ENCODE measurements around the gene OTUD7B. TPM values are rescaled to one million over a fixed set of nuclear protein-coding genes. Genes with fewer than 3 reads are reported as not detected.

The OTUD7B gene
- total and polyA plus RNA-seq, 12 donors, result 5.7 to 45.7 (median 19.8) TPM

DNA sequence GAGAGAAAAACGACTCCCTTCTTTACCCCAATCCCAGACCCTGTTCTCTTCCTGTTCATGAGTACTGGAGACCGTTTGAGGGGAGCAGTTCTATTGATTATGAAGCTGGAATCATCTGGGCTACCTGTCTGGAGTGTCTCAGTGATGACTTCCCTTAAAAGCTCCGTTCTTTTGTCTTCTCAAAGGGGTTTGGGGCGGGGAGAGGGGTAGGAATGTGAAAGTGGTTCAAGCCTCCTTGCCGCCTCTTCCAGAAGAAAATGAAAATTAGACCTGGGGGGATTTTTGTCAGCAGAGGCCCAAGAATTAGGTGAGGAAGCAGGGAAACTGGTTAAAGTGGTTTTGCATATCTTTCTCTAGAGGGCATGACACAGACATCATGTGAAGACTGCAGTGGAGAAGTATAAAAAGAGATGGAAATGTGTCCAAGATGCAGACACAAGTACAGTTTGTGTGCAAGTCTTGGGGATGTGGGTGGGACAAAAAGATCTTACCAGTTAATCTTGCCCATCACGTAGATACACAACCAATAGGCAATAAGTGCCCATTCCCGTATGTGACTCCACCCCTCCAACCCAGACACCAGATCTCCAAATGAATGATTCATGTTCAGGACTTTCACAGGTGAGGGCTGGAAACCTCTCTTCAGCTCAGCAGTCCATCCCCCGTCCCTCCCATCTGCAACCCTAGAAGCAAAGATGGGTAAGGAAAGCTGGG, 73.4 kb downstream of the OTUD7B start:
- TF ChIP-seq POLR2A (IDR thresholded peaks at IDR 0.05), result peak in 1 of 2 donors; percentile 70
- TF ChIP-seq, protein P1, sequence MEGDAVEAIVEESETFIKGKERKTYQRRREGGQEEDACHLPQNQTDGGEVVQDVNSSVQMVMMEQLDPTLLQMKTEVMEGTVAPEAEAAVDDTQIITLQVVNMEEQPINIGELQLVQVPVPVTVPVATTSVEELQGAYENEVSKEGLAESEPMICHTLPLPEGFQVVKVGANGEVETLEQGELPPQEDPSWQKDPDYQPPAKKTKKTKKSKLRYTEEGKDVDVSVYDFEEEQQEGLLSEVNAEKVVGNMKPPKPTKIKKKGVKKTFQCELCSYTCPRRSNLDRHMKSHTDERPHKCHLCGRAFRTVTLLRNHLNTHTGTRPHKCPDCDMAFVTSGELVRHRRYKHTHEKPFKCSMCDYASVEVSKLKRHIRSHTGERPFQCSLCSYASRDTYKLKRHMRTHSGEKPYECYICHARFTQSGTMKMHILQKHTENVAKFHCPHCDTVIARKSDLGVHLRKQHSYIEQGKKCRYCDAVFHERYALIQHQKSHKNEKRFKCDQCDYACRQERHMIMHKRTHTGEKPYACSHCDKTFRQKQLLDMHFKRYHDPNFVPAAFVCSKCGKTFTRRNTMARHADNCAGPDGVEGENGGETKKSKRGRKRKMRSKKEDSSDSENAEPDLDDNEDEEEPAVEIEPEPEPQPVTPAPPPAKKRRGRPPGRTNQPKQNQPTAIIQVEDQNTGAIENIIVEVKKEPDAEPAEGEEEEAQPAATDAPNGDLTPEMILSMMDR (IDR thresholded peaks at IDR 0.05), result no peak
- Histone ChIP-seq H3K27ac (peak overlapping the region; percentile 52 to 92 (median 61)), H3K4me3 (peak overlapping the region in 3 of 4 donors; percentile 43 to 89 (median 62)), H3K36me3 (replicated peaks in 1 of 2) (peaks cover 0 to 5% of the 10 kb centered on the region in 2 donors), H3K27me3 (no peaks in the 10 kb centered on the region), H3K4me1 (replicated peaks in 1 of 2) (peaks cover 33 to 46% of the 10 kb centered on the region in 2 donors), H3K9me3 (replicated peaks in 1 of 3) (no peaks in the 10 kb centered on the region)
- peak in 5 of 7 donors; percentile 43 to 79 (median 60) for DNase-seq
- intact Hi-C loops (cut with DNase I), result no loop called here
- 15 to 22% (median 19%) methylated on average over 8 of the region's 8 CpGs for WGBS, 4 donors

DNA sequence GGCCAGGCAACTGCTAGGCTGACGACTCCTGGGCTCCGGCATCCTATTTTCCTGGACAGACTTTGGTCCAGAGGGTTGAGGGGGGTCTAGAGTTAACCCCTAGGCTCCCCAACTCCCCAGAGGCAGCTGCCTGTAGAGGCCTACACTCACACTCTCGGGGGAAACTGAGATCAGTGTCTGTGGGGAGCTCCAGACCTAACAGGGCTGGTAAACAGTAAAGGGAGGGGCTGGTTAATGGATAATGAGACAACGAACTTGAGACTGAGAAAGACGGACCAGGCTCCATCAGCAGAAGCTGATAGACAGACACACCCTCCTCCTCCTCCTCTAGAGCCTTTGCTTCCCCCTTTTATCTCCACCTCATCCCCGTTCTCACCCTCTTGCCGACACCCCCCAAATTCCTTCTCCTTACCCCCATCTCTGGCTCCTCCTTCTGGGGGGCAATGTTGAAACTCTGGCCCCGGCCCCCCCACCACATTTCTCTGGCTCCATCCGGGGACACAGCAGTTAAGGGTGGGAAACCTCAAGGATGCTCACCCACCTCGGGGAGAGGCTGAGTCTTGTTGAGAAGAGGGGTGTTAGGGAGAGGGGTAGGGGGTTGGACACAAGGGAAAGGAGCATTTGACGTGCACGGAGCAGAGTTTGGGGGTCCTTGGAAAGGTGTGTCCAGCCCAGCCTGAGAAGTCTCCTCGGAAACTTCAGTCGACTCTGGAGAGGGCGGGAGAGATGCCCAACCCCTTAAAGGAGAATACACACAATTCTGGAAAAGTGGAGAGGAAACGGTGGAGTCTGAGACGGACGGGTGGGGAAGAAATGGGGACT, 74.1 kb downstream of the OTUD7B start, which contains the start of gene MTMR11:
MTMR11 (minus strand) TSS at position 710 of the 822 bp plus-strand sequence; CDS start at position 478, 232 bp downstream.
- TF ChIP-seq POLR2A (IDR thresholded peaks at IDR 0.05), result no peak
- TF ChIP-seq, protein P1 (IDR thresholded peaks at IDR 0.05), result no peak
- Histone ChIP-seq H3K36me3 (replicated peaks in 1 of 2) (peaks cover 0 to 5% of the 10 kb centered on the region in 2 donors), H3K27ac (peak within 1 kb of the TSS; percentile 52 to 92 (median 61)), H3K27me3 (no peaks in the 10 kb centered on the region), H3K4me1 (replicated peaks in 1 of 2) (peaks cover 33 to 48% of the 10 kb centered on the region in 2 donors), H3K4me3 (peak within 1 kb of the TSS in 3 of 4 donors; percentile 43 to 89 (median 62)), H3K9me3 (replicated peaks in 1 of 3) (no peaks in the 10 kb centered on the region)
- intact Hi-C loops (cut with DNase I), result no loop called here
- WGBS, 4 donors, result 14 to 19% (median 18%) methylated on average over 18 of the region's 18 CpGs
- DNase-seq, result peak in 4 of 7 donors; percentile 58 to 73 (median 60)

DNA sequence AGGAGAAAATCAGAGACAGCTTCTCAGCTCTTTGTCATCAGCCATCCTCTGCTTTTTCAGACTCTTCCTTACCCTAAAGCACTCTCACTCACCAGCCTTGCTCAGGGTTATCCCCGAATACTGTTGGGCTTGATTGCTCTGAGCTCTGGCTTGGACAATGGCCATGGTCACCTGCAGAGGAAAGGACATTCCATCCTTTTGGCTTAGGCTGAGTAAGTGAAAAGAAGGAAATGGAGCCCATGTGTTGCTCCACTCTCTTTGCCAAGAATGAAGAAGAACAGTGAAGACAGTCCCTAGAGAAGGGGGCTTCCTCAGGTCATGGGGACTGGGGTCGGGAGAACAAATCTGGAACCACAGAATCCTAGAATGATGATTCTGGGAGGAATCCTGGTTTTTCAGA, 76.2 kb downstream of the OTUD7B start:
- Histone ChIP-seq H3K27me3 (no peaks in the 10 kb centered on the region), H3K27ac (no peak overlapping the region), H3K9me3 (replicated peaks in 1 of 3) (no peaks in the 10 kb centered on the region), H3K4me1 (replicated peaks in 1 of 2) (peaks cover 26 to 43% of the 10 kb centered on the region in 2 donors), H3K4me3 (no peak overlapping the region), H3K36me3 (replicated peaks in 1 of 2) (peaks cover 0 to 12% of the 10 kb centered on the region in 2 donors)
- WGBS, 4 donors, result 66 to 82% (median 77%) methylated on average over 2 of the region's 2 CpGs
- intact Hi-C loops (cut with DNase I), result no loop called here
- no peak for TF ChIP-seq POLR2A (IDR thresholded peaks at IDR 0.05)
- TF ChIP-seq, protein P1 (IDR thresholded peaks at IDR 0.05), result no peak
- no peak for DNase-seq

DNA sequence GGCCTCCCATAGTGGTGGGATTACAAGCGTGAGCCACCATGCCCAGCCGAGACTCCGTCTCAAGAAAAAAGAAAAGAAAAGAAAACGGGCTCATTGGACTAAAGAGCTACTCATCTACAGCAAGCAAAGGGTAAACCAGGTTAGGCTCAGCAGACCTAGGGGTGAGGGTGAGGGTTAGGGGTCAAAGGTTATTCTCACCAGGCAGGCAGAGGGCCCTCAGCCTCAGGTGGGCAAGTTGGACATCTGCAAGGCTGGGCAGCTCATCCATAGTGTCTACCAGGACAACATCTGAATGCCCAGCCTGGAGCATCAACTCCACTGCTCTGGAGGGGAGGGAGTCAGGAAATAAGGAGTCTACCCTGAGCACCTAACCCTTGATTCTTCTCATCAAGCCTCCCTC, 77.3 kb downstream of the OTUD7B start:
- Histone ChIP-seq H3K4me3 (no peak overlapping the region), H3K36me3 (replicated peaks in 1 of 2) (peaks cover 0 to 12% of the 10 kb centered on the region in 2 donors), H3K4me1 (replicated peaks in 1 of 2) (peaks cover 25 to 44% of the 10 kb centered on the region in 2 donors), H3K27ac (no peak overlapping the region), H3K9me3 (replicated peaks in 1 of 3) (no peaks in the 10 kb centered on the region), H3K27me3 (no peaks in the 10 kb centered on the region)
- TF ChIP-seq, protein P1 (IDR thresholded peaks at IDR 0.05), result no peak
- no peak for TF ChIP-seq POLR2A (IDR thresholded peaks at IDR 0.05)
- intact Hi-C loops (cut with DNase I), result no loop called here
- no peak for DNase-seq
- 93 to 100% (median 99%) methylated on average over 4 of the region's 4 CpGs for WGBS, 4 donors

Data from adrenal gland (tissue), 12 donors.